ENCODE data around the gene SPRYD4.
"Not testable (repeated sequence)": the region's sequence is repeated elsewhere in the genome, so short reads cannot be mapped to it uniquely, and the experiment has no call there.

- not testable (repeated sequence) for TF ChIP-seq RARB (CRISPR knock-in tag; IDR thresholded peaks at IDR 0.05); OSR1 (CRISPR knock-in tag; IDR thresholded peaks at IDR 0.05); TCF4 (CRISPR knock-in tag; IDR thresholded peaks at IDR 0.05; ENCODE audit: borderline replicate concordance); ISL1 (CRISPR knock-in tag; IDR thresholded peaks at IDR 0.05); ZFP3 (CRISPR knock-in tag; IDR thresholded peaks at IDR 0.05); ESRRG (CRISPR knock-in tag; IDR thresholded peaks at IDR 0.05); ARNTL (CRISPR knock-in tag; IDR thresholded peaks at IDR 0.05; ENCODE audit: borderline replicate concordance, low read depth); ZNF565 (CRISPR knock-in tag; conservative IDR thresholded peaks at IDR 0.05; ENCODE audit: low read depth); TSHZ2 (CRISPR knock-in tag; IDR thresholded peaks at IDR 0.05); PATZ1 (CRISPR knock-in tag; IDR thresholded peaks at IDR 0.05; ENCODE audit: borderline replicate concordance); CSRNP3 (CRISPR knock-in tag; IDR thresholded peaks at IDR 0.05); ZFP30 (CRISPR knock-in tag; IDR thresholded peaks at IDR 0.05); POU6F1 (CRISPR knock-in tag; IDR thresholded peaks at IDR 0.05; ENCODE audit: borderline replicate concordance, low read depth); ZC3H10 (CRISPR knock-in tag; IDR thresholded peaks at IDR 0.05)
These were observed 26.1 kb downstream of the SPRYD4 start for GRCh38 chr12:56494481-56494880.

All from SK-N-SH treated with all-trans-retinoic acid at 6 μM for 48 hours (cell line).